Mesenteric fat pad (tissue), 1 donor: ENCODE data around the gene CSNK1A1. TPM values are rescaled to one million over a fixed set of nuclear protein-coding genes. Genes with fewer than 3 reads are reported as not detected.
"Not testable (repeated sequence)": the region's sequence is repeated elsewhere in the genome, so short reads cannot be mapped to it uniquely, and the experiment has no call there.

ENCODE experiments used
- DNase-seq: peaks from one replicate; pipeline ENCODE4 v3.0.0-alpha.2; 2020; ENCODE audit warnings: low spot score
- total RNA-seq: library from RNA; stranded (reverse); fragmentation: NEBNext Ultra II Directional; extraction: Animal tissue kit (Norgen Biotek cat#: 25700); gene quantifications from one replicate; pipeline ENCODE4 v1.2.1, GENCODE V29; 2021
- donor health status: DM: yes; HTN: yes; CAD: no.

Gene CSNK1A1
- total RNA-seq, 1 donor from 2014 or later, result 224 TPM

DNA sequence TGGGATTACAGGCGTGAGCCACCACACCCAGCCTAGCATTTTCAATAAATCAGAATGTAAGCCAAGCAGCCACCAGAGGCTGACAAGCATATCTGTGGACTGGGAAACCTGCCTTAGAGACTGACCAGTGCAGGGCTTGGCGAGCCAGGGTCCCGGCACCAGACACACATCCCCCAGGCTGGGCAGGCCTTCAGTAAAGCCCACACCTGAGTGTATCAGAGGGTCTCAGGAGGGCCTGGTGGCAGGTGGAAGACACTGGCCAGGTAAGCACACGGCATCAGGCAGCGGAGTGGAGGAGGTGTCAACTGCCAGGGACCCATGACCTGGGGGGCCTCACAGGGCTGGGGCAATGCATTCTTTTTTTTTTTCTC lies 93.9 kb downstream of the CSNK1A1 start:
- no peak for DNase-seq

GRCh38 chr5:149456597-149457392 lies 94.4 kb downstream of the CSNK1A1 start:
- DNase-seq, result no peak

DNA sequence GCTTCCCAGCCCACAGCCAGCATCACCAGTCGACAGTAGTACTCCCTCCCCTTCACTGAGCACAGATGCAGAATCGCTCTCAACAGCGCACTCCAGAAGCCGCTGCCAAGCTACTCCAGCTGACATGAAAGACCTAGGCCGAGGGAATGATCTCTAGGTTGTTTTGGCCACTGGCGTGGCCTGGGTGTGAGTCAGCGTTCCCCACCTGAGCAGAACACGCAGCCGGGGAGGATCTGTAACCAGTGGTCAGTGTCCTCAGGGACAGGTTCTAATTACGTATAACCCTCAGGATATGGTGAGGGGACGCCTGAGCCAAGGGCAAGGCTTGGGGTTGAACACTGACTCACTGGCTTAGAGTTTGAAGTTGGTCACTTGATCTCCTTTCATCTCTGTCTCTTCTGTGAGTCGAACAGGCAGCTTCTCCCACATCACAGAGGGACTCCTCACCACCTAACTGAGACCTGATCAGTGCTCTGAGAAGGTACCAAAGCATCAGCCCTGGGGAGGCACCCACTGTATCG lies 95.3 kb downstream of the CSNK1A1 start:
- DNase-seq, result no peak

DNA sequence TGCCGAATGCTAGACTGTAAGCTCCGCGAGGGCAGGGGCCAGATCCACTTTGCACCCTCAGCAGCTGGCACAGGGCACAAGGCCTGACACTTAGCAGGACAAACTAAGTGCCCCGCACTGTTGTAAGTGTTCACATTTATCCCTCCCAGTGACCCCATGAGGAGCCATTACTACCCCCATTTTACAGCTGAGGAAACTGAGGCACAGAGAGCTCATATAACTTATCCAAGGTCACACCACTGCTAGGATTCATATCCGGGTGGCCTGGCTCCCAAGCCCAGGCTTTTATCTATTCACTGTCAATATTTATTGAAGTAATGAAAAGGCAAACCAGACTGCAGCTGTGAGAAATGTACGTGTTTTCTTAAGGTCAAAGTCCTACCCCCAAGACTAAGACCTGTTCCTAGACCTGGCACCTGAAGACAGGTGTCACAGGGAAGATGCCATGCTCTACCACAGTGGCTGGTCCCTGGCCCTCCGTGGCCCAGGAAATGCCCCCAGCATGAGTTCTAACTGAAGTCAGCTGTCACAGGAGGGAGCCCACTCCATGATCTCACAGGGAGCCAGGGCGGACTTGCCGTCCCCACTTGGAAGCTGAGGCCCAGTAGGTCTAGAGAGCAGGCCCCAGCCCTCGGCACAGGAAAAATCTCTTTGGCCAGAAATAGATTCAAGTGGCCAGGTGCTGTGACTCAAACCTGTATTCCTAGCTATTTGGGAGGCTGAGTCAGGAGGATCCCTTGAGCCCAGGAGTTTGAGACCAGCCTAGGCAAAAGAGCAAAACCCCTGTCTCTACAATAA lies 97.4 kb downstream of the CSNK1A1 start:
- DNase-seq, result no peak

GRCh38 chr5:149452665-149453617 lies 98.3 kb downstream of the CSNK1A1 start:
- DNase-seq, result no peak

GRCh38 chr5:149452007-149452664 lies 99.1 kb downstream of the CSNK1A1 start:
- DNase-seq, result no peak

DNA sequence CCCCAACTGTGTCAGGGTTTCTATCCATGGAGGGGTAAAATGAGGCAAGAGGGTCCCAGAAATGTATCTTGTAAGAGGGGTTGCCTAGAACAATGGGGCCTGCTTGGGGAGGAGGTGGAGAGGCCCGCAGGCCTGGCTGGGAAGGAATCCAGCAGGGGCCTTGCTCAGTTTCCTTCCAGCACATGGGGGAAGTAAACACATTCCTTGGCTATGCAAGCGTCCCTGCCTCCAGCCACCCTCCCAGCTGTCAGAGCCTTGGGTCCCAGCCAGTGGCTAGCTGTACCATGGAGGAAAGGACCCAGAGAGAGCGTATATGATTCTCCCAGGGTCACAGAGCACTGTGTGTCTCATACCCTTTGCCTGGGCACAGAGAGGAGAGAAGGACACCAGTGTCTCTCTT lies 101.0 kb downstream of the CSNK1A1 start:
- no peak for DNase-seq

DNA sequence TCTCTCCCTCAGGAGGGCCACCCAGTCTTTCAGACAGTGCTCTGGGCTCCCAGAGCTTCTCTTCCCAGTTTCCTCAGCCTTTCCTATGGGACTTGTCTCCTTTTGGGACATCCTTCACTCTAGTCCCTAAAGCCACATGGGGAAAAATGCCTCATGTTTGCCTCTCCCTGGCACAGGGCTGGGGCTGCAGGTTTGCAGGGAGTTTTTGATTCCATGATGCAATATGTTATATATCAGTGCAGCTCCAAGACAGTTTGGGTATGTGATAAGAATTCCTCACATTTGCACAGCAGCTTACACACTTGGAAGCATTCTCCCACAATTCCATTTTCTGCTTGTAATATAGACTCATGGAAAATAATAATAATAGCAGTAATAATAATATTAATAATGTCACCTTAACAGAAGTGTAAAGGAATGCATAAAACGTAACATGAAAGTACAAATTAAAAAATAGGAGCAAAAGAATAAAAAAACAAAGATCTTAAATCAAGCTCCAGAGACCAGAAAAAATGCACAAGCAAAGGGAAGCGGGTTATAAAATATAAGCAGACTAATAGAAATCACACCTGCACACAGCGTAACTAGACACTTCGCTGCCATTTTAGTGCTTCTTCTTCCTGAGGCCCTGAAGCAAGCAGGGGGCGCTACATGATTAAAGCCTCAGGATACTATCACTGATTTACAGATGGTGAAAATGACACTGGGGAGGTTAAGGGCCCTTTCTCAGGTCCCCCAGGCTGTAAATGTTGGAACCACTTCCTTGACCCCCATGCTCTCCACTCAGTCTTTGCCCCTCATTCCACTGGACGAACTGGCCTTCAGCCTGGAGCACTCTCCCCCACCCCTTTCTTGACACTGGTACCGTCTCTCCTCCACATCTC lies 102.2 kb downstream of the CSNK1A1 start:
- DNase-seq, result no peak

- DNase-seq, result no peak
Observed at GRCh38 chr5:149448431-149448830, 102.8 kb downstream of the CSNK1A1 start.

DNA sequence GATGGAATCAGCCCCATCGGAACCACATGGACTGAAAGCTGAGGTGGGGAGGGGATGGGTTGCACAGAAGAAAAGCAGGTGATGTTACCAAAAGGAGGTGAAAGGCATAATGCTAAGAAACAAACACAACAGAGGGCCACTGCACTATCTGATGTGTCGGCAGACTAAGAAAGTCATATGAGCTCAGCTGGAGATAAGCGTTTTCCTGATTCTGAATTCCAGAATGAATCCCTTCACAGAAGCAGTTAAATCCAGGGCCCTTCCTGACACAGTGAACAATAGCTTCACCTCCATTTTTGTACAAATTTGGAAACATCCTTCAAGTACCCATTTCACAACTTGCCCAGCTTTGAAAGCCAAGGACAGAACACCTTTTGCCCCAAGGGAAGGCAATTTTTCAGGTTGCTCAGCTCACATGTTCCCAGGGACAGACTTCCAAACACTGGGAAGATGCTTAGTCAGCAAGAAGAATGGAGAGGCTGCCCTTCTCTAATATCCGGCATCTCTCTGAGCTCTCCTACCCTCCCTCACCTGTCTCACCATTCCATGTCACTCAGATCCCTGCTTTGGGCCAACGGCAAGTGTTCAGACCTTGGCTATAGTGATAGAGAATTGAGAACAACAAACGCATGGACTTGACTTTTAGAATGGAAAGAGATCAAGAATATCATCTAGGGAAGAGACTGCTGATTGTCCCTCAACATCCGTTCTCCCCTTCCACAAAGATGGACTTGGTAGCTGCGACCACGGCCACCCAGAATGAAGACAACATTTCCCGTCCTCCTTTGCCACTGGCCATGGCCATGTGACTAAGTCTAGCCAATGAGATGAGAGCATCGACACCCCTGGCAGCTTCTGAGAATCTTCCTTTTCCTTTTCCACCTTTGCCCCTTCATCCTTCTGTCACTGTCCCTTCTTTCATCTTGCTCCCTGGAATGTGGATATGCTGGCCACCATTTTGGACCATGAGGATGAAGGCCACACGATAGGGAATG lies 103.6 kb downstream of the CSNK1A1 start:
- DNase-seq, result no peak

- not testable (repeated sequence) for DNase-seq
Observed at GRCh38 chr5:149446794-149447193, 104.4 kb downstream of the CSNK1A1 start.

- DNase-seq, result no peak
Observed at GRCh38 chr5:149445739-149446369, 105.4 kb downstream of the CSNK1A1 start.

DNA sequence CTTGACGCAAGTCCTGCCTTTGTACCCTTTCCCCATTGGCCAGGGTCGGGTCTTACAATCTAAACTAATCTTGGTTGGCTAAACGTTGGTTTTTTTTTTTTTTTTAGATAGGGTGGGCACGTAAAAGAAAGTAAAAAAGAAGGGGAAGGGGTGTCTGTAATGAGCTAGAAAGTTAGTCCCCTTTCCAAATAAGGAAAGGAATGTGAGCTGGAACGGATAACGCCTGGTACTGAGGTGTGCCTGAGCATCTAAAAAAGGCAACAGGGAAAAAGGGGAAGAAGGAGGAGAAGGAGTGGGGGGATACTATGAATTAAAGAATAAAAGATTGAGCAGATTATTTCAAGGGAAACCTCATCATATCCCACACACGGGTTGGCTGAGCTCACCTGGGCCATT lies 105.9 kb downstream of the CSNK1A1 start:
- DNase-seq, result no peak

DNA sequence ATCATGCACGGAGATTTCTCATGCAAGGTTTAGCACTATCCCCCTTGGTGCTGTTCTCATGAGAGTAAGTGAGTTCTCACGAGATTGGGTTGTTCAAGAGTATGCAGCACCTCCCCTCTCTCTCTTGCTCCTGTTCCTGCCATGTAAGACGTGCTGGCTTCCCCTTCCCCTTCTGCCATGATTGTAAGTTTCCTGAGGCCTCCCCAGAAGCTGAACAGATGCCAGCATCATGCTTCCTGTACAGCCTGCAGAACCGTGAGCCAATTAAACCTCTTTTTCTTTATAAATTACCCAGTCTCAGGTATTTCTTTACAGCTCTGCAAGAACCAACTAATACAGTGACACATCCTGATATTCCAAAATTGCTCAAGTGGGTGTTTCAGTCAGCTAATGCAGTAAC lies 106.8 kb downstream of the CSNK1A1 start:
- not testable (repeated sequence) for DNase-seq

- DNase-seq, result no peak
Observed at GRCh38 chr5:149443210-149443609, 108.0 kb downstream of the CSNK1A1 start.

DNA sequence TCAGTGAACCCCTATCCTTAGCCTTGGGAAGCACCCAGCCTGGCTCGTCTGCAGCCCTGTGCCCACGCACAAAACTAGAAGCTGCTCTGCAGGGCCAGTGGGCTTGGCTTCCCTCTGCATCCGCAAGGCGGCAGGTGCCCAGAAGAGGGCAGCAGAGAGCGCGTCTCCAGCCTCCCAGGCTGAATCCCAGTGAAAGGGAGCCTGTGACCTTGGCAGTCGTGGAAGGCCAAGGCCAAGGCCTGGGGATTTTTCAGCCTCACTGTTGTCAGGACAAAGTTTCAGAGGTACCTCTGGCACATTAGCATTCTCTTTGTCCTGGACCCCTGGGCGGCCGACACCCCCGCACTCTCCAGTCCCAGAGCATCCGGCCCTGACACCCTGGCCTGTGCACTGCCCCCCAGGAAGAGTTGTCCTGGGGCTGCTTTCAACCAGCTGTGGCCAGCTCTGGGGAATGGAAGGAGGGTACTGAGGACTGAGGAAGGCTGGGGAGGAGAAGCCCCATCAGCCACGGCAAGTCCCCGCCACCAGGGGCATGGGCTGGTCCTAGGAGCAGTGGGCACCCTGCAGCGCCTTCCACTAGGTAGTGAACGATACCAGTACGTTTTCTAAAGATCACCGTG lies 108.6 kb downstream of the CSNK1A1 start:
- no peak for DNase-seq
